ENCODE measurements around the gene WDR20. TPM values are rescaled to one million over a fixed set of nuclear protein-coding genes. Genes with fewer than 3 reads are reported as not detected.

WDR20 gene
- total RNA-seq, 4 donors from 2014 or later = 15.0 to 26.7 (median 18.3) TPM

- Histone ChIP-seq H3K9me3 (no peaks in the 10 kb centered on the region), H3K27ac (no peak overlapping the region), H3K4me3 (no peak overlapping the region), H3K36me3 (peaks cover 0 to 84% (median 10%) of the 10 kb centered on the region in 3 donors), H3K27me3 (no peaks in the 10 kb centered on the region), H3K4me1 (peaks cover 0 to 13% (median 0%) of the 10 kb centered on the region in 4 donors)
- DNase-seq (ENCODE audit: low spot score in 2 of 2) = no peak
- WGBS, 2 donors = 91 to 92% methylated on average over 11 to 12 of the region's 13 CpGs
- TF ChIP-seq EP300 (IDR thresholded peaks at IDR 0.05) (no peak), POLR2A (IDR thresholded peaks at IDR 0.05) (no peak), CTCF (IDR thresholded peaks at IDR 0.05) (no peak)
These were observed 68.2 kb downstream of the WDR20 start for GRCh38 chr14:102207831-102208365.

DNA sequence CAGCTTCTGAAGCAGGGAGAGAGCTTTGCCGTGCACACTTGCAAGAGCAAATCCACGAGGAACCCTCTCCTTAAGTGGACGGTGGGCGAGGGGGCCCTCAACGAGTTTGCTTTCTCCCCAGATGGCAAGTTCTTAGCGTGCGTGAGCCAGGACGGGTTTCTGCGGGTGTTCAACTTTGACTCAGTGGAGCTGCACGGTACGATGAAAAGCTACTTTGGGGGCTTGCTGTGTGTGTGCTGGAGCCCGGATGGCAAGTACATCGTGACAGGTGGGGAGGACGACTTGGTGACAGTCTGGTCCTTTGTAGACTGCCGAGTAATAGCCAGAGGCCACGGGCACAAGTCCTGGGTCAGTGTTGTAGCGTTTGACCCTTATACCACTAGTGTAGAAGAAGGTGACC lies 69.0 kb downstream of the WDR20 start:
- Histone ChIP-seq H3K4me3 (no peak overlapping the region), H3K9me3 (no peaks in the 10 kb centered on the region), H3K36me3 (peaks cover 0 to 79% (median 10%) of the 10 kb centered on the region in 3 donors), H3K4me1 (peaks cover 0 to 10% (median 0%) of the 10 kb centered on the region in 4 donors), H3K27ac (peak overlapping the region in 2 of 4 donors; percentile 25 to 77), H3K27me3 (no peaks in the 10 kb centered on the region)
- TF ChIP-seq CTCF (IDR thresholded peaks at IDR 0.05) (no peak), POLR2A (IDR thresholded peaks at IDR 0.05) (no peak)
- 87 to 91% methylated on average over 17 of the region's 17 CpGs for WGBS, 2 donors
- DNase-seq (ENCODE audit: low spot score in 2 of 2) = no peak

DNA sequence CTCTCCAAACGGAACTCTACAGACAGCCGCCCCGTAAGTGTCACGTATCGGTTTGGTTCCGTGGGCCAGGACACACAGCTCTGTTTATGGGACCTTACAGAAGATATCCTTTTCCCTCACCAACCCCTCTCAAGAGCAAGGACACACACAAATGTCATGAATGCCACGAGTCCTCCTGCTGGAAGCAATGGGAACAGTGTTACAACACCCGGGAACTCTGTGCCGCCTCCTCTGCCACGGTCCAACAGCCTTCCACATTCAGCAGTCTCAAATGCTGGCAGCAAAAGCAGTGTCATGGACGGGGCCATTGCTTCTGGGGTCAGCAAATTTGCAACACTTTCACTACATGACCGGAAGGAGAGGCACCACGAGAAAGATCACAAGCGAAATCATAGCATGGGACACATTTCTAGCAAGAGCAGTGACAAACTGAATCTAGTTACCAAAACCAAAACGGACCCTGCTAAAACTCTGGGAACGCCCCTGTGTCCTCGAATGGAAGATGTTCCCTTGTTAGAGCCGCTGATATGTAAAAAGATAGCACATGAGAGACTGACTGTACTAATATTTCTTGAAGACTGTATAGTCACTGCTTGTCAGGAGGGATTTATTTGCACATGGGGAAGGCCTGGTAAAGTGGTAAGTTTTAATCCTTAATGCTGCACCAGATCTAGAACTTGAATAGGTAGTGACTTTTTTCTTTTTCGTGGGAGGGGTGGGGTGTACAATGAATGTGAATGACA lies 69.7 kb downstream of the WDR20 start:
- Histone ChIP-seq H3K4me3 (no peak overlapping the region), H3K36me3 (peaks cover 0 to 73% (median 10%) of the 10 kb centered on the region in 3 donors), H3K27me3 (no peaks in the 10 kb centered on the region), H3K4me1 (peaks cover 0 to 12% (median 0%) of the 10 kb centered on the region in 4 donors), H3K27ac (peak overlapping the region in 2 of 4 donors; percentile 25 to 77), H3K9me3 (no peaks in the 10 kb centered on the region)
- TF ChIP-seq EP300 (IDR thresholded peaks at IDR 0.05) (peak in 1 of 2 donors; percentile 40), POLR2A (IDR thresholded peaks at IDR 0.05) (no peak), CTCF (IDR thresholded peaks at IDR 0.05) (peak in 4 of 5 experiments; percentile 11 to 44 (median 34))
- WGBS, 2 donors = 53 to 61% methylated on average over 19 of the region's 19 CpGs
- DNase-seq (ENCODE audit: low spot score in 2 of 2) = peak in 1 of 2 donors; percentile 14

- no peak overlapping the region for H3K27ac ChIP-seq
- no peak overlapping the region for H3K4me3 ChIP-seq
- 85 to 87% methylated on average over 25 of the region's 25 CpGs for WGBS, 2 donors
- H3K27me3 ChIP-seq = no peaks in the 10 kb centered on the region
- no peaks in the 10 kb centered on the region for H3K9me3 ChIP-seq
- no peak for DNase-seq (ENCODE audit: low spot score in 2 of 2)
- H3K36me3 ChIP-seq = peaks cover 0 to 61% (median 4%) of the 10 kb centered on the region in 3 donors
- H3K4me1 ChIP-seq = peaks cover 0 to 23% (median 0%) of the 10 kb centered on the region in 4 donors
- no peak for TF ChIP-seq POLR2A (IDR thresholded peaks at IDR 0.05)
- TF ChIP-seq EP300 (IDR thresholded peaks at IDR 0.05) = no peak
- TF ChIP-seq CTCF (IDR thresholded peaks at IDR 0.05) = no peak
These were observed 70.8 kb downstream of the WDR20 start for GRCh38 chr14:102210421-102211042.

DNA sequence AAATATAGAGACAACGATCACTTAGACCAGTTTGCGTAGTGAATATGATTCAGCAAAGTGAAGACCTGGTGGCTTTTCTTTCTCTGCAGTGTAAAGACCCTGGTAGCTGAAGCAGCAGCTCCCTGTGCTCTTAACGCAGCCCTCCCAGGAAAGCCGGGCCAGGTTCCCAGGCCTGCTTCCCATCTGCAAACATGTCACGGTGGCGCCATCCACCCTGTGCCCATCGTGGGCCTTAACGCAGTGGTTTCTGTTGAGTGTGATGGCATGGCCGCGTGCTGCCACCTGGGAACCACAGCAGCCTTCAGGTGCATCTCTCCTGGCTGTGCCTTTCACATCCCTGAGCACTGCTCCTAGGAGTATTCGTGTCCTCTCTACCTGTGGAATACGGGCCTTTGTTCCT lies 71.5 kb downstream of the WDR20 start:
- no peak for DNase-seq (ENCODE audit: low spot score in 2 of 2)
- Histone ChIP-seq H3K36me3 (peaks cover 0 to 54% (median 4%) of the 10 kb centered on the region in 3 donors), H3K27me3 (no peaks in the 10 kb centered on the region), H3K9me3 (no peaks in the 10 kb centered on the region), H3K4me1 (peaks cover 0 to 28% (median 0%) of the 10 kb centered on the region in 4 donors), H3K4me3 (no peak overlapping the region), H3K27ac (no peak overlapping the region)
- 95 to 96% methylated on average over 12 of the region's 12 CpGs for WGBS, 2 donors
- TF ChIP-seq CTCF (IDR thresholded peaks at IDR 0.05) (no peak), EP300 (IDR thresholded peaks at IDR 0.05) (no peak), POLR2A (IDR thresholded peaks at IDR 0.05) (no peak)
